Upper lobe of right lung (tissue), 1 donor: ENCODE data around the gene CNTNAP2. TPM values are rescaled to one million over a fixed set of nuclear protein-coding genes. Genes with fewer than 3 reads are reported as not detected.

Experiments used
- ATAC-seq: fragments of 200-7000 bp; cut with Tn5 transposase; one replicate; pipeline ENCODE4 v1.9.1; 2020; ENCODE audit warnings: mild to moderate bottlenecking, moderate library complexity
- DNase-seq: peaks from one replicate; pipeline ENCODE4 v3.0.0-alpha.2; 2020
- H3K27ac ChIP-seq: fragments of 200-600 bp; one replicate; pipeline ENCODE4 v1.8.0; 2022
- H3K27me3 ChIP-seq: fragments of 200-600 bp; one replicate; pipeline ENCODE4 v1.8.0; 2022; ENCODE audit warnings: mild to moderate bottlenecking
- H3K36me3 ChIP-seq: fragments of 200-600 bp; one replicate; pipeline ENCODE4 v1.8.0; 2022
- H3K4me1 ChIP-seq: fragments of 200-600 bp; one replicate; pipeline ENCODE4 v1.8.0; 2022
- H3K4me3 ChIP-seq: fragments of 200-600 bp; one replicate; pipeline ENCODE4 v1.8.0; 2022; ENCODE audit warnings: mild to moderate bottlenecking
- H3K9me3 ChIP-seq: fragments of 200-600 bp; one replicate; pipeline ENCODE4 v1.8.0; 2022
- CTCF ChIP-seq: fragments of 200-600 bp; IDR thresholded peaks from one replicate; pipeline ENCODE4 v1.8.0; 2022; ENCODE audit warnings: antibody characterized with exemption
- intact Hi-C: fragments of 100-400 bp; cut with DNase I; formaldehyde crosslinking; loops from one replicate; pipeline ENCODE4 v1.11.0; 2022
- total RNA-seq: library from RNA; stranded (reverse); fragmentation: NEBNext Ultra II Directional; extraction: Animal tissue kit (Norgen Biotek cat#: 25700); gene quantifications from one replicate; pipeline ENCODE4 v1.2.1, GENCODE V29; 2021
- donor health status: DM: no; HTN: yes; CAD: no; lungs with severe emphysema.

Gene CNTNAP2
- total RNA-seq, 1 donor from 2014 or later, result 0.41 TPM

GRCh38 chr7:146146831-146147486 is 30.4 kb downstream of the CNTNAP2 start:
- no peaks in the 10 kb centered on the region for H3K9me3 ChIP-seq
- intact Hi-C loops, result no loop called here
- no peak overlapping the region for H3K4me3 ChIP-seq
- DNase-seq, result no peak
- H3K36me3 ChIP-seq, result no peaks in the 10 kb centered on the region
- no peak for TF ChIP-seq CTCF
- H3K27ac ChIP-seq, result no peak overlapping the region
- no peaks in the 10 kb centered on the region for H3K27me3 ChIP-seq
- no peaks in the 10 kb centered on the region for H3K4me1 ChIP-seq
- no peak for ATAC-seq

DNA sequence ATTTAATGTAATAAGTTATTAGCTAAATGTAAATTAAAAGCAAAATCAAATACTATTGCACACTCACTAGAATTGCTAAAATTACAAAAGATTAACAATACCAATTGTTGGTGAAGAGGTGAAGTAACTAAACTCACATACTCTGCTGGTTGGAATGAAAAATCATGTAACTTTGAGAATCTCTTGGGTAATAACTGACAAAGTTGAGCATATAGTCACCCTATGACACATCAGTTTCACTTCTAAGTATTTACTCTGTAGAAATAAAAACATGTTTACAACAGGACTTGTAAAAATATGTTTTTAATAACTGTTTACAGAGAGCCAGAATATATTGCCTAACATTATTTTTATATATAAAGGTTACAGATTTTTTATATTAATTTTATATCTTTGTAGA is 33.6 kb downstream of the CNTNAP2 start:
- Histone ChIP-seq H3K27me3 (no peaks in the 10 kb centered on the region), H3K9me3 (no peaks in the 10 kb centered on the region), H3K4me1 (no peaks in the 10 kb centered on the region), H3K27ac (no peak overlapping the region), H3K36me3 (no peaks in the 10 kb centered on the region), H3K4me3 (no peak overlapping the region)
- DNase-seq, result no peak
- no peak for ATAC-seq
- no peak for TF ChIP-seq CTCF
- intact Hi-C loops, result no loop called here

DNA sequence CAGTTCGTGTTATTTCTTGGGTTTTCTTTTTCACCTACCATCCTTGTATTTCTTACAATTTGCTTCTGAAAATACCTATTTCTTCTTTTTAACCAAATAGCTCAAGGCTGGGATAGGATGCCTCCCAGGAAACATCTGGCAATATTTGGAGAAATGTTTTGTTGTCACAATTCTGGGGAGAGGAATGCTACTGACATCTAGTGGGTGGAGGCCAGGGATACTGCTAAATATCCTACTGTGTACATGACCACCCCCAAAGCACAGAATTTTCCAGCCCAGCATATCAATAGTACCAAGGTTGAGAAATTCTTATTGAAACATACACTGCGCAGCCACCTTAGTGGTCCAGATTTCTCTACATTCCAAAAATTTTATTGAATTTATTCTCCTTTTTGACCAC is 55.5 kb downstream of the CNTNAP2 start:
- intact Hi-C loops, result no loop called here
- no peak for ATAC-seq
- Histone ChIP-seq H3K27me3 (no peaks in the 10 kb centered on the region), H3K36me3 (no peaks in the 10 kb centered on the region), H3K4me3 (no peak overlapping the region), H3K4me1 (no peaks in the 10 kb centered on the region), H3K27ac (no peak overlapping the region), H3K9me3 (no peaks in the 10 kb centered on the region)
- no peak for DNase-seq
- no peak for TF ChIP-seq CTCF

GRCh38 chr7:146175716-146176115 is 59.1 kb downstream of the CNTNAP2 start:
- no peak overlapping the region for H3K27ac ChIP-seq
- H3K4me1 ChIP-seq, result no peaks in the 10 kb centered on the region
- H3K9me3 ChIP-seq, result no peaks in the 10 kb centered on the region
- H3K4me3 ChIP-seq, result no peak overlapping the region
- intact Hi-C loops, result no loop called here
- no peaks in the 10 kb centered on the region for H3K27me3 ChIP-seq
- ATAC-seq (no peak), DNase-seq (no peak)
- TF ChIP-seq CTCF, result no peak
- no peaks in the 10 kb centered on the region for H3K36me3 ChIP-seq

DNA sequence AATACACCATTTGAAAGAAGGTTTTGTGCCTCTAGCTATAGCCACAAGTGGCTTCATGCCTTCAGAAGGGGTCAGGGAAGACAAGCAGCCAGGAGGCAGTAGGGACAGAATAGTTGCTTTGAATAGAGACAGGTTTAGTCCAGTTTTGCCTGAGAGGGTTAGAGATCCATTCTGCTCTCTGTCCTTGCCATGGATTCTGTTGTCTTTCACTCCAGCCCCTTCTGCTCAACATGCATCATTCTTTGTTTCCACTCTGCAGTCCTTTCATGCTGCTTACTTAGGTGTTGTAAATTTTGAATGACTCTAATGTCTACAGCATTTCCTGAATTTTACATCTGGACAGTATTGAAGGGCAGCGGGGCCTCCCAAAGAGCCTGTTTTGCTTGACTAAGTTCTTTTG is 60.3 kb downstream of the CNTNAP2 start:
- Histone ChIP-seq H3K4me1 (no peaks in the 10 kb centered on the region), H3K4me3 (no peak overlapping the region), H3K27me3 (no peaks in the 10 kb centered on the region), H3K27ac (no peak overlapping the region), H3K36me3 (no peaks in the 10 kb centered on the region), H3K9me3 (no peaks in the 10 kb centered on the region)
- DNase-seq (no peak), ATAC-seq (no peak)
- TF ChIP-seq CTCF, result no peak
- intact Hi-C loops, result no loop called here

DNA sequence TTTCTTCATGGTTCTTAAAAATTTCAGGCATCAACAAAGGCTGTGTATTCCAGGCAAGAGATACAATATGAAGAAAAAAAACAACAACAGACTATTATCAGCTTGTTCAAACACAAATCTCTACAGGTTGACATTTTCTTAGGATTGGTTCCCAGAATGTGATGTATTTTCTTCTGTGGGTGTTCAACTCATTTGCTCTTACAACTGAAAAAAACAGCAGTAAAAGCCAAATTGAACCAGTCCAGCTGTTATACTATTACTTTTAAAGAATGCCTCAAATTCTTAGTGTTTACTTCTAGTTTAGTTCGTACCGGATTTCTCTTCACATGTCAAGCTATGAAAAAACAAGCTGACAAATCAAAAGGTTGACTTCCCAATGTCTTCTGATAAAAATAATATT is 60.7 kb downstream of the CNTNAP2 start:
- DNase-seq, result no peak
- no peaks in the 10 kb centered on the region for H3K9me3 ChIP-seq

More for the DNA sequence above, 60.7 kb downstream of the CNTNAP2 start:
- Histone ChIP-seq H3K4me1 (no peaks in the 10 kb centered on the region), H3K4me3 (no peak overlapping the region), H3K36me3 (no peaks in the 10 kb centered on the region), H3K27ac (no peak overlapping the region), H3K27me3 (no peaks in the 10 kb centered on the region)
- ATAC-seq, result no peak
- TF ChIP-seq CTCF, result no peak
- intact Hi-C loops, result no loop called here
